Inferior parietal cortex (tissue), 1 donor: ENCODE measurements around the gene ZNF302.
"Not testable (repeated sequence)": the region's sequence is repeated elsewhere in the genome, so short reads cannot be mapped to it uniquely, and the experiment has no call there.

Source experiments
- DNase-seq: peaks from one replicate; pipeline ENCODE4 v3.0.0-alpha.2; 2016; ENCODE audit errors: extremely low spot score

The ZNF302 gene

DNA sequence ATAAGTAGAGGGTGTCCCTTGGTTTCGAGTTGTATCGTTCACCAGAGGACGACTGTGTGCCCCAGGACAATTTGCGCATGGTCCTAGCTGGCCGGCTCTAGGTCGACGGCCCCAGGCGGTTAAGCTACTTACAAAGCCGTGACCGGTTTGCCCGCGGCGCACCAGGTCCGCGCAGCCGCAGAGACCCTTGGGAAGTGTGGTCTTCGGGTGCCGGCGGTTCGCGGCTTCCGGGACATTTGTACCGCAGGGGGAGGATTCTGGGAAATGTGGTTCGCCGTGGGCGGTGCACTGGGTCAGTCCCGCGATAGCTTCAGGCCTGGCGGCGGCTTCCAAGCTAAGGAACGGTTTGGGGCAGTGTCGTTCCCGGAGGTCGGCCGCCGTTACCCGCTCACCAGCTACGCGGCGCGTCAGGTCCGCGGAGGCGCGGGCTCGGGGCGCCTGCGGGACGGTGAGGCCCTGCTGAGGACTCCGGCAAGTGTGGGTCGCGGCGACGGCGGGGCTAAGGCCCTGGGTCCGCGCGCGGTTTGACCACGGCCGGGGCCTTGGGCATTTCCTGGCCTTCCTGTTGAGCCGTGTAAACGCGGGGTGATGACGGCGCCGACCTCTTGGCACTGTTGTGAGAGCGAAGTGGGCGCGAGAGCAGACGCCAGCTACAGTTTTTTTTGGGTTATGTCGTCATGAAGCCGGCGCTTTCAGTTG is at the start of gene ZNF302:
TSS of gene ZNF302 (plus strand) at position 293 of the 699 bp plus-strand sequence. CDS start 1,127 bp downstream, outside the sequence.
- peak; percentile 95 for DNase-seq

DNA sequence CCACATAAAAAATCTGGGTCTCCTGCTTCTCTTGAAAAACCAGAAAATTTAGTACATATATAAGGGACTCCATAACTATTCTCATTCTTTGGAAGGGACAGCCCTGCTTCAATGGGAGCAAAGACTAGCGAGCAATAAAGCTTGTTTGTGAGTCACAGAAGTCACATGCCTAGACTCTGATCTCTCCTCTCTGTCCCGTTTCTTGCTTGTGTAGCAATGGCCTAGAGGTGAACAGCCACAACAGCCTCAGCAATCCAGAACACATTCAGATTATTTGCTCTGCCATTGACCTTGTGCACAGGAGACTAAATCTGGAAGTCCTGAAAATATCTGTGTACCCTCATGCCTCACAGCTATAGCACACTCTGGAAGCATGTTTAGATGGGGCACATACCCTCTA is 43.7 kb upstream of the ZNF302 start:
- DNase-seq, result no peak

DNA sequence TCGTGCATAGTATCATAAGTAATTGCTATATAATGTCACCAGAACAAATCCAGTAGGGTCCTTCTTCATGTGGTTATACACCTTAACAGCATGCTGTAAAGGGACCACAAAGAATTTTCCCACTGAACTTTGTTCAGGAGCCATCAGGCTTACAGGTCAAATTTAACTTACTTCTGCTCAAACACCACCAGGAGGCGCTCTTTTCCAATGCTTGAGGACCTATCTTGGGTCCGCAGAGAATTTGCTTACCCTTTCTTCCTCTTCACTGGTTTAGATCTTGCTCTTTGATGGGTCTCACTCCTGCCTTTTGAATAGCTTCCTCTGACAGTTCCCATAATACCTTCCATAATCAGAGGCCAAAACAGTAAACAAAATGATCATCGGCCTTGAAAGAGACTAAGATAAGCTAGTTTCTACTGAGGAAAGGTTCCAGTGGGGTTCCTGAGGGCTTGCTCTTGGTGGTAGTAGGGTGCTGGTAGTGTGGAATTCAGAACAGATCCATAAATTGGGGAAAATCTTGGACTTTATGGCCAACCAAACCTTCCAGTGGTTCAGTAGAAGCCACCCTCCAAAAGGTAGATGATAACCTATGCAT is 37.9 kb upstream of the ZNF302 start:
- peak; percentile 87 for DNase-seq

DNA sequence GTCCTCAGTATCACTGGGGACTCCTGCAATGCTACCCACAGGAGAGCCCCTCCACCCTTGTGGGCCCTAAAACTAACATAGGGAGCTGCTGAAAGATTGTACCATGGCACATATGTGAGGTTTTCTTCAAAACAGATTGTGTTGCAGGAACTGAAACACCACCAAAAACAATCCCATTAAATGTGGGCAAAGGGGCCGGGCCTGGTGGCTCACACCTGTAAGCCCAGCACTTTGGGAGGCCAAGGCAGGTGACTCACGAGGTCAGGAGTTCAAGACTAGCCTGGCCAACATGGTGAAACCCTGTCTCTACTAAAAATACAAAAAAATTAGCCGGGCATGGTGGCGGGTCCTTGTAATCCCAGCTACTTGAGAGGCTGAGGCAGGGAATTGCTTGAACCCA is 35.2 kb upstream of the ZNF302 start:
- no peak for DNase-seq

DNA sequence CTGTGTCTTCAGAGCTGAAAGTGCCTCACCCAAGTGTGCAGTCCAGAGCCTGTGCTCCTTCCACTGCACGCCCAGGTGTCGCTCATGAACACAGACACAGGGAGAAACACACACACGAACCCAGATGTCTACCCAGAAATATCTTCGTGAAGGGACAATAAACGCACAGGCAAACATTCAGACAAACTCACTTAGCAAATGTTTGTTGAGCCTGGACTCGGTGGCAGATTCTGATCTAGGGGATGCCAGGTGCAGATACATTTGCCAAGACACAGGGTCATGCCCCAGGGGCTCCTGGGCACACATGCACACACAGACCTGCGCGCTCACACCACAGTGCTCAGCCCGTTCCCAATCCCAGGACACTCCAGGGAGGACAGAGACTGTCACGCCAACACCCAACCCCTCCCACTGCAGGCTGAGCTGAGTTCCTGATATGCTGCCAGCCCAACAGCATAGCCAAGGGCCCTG is 32.5 kb upstream of the ZNF302 start:
- DNase-seq, result no peak

DNA sequence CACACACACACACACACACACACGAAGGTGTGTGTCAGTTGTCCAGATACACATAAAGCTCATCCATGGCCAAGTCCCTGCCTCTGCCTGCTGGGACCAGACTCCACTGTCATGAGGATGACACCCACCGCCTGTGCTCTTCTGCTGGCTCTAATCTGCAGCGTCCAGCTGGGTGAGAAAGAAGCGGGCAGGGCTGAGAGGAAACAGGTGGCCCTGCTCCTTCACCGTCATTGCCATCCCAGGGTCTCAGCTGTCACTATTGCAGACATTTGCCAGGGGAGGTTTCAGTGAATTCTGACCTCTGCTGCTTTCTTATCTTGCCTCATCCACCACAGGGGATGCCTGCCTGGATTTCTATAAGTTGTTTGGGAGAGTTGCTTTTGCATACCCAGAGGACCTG is 31.9 kb upstream of the ZNF302 start:
- DNase-seq, result no peak

DNA sequence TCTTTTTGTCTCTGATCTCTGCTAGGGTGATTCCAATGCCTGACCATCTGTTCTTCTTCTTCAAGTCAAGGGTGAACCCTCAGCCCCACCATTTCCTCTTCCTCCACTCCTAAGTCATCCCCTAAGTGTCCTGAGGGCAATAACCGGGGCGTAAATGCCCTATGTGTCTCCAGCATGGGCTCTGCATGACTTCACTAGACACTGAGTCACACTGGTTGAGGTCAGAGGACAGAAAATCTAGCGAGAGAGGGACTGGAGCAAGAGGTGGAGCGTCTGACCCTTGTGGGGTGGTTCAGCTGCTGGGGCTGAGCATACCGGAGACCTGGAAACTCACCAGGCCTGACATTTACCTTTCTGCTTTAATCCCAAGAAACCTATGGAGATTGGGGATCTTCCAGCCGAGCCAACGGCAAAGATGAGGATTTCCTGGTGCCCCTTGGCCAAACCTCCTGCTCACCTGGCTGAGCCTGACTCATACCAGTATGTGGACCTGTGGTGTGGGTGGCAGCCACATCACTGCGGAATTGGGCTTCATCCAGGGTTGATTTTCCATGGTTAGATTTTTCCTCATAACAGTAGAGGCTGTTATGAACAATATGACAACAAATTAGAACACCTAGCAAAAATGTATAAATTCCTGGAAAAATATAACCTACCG is 27.5 kb upstream of the ZNF302 start:
- DNase-seq, result no peak

DNA sequence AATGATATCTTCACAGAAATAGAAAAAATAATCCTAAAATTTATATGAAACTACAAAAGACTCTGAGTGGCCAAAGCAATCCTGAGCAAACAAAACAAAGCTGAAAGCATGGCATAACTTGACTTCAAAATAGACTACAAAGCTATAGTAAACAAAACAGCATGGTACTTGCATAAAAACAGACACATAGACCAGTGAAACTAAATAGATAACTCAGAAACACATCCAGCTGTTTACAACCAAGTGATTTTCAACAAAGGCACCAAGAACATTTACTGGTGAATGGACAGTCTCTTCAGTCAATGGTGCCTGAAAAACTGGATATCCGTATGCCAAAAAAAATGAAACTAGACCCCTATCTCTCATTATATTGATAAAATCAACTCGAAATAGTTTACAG is 25.7 kb upstream of the ZNF302 start:
- DNase-seq, result no peak

DNA sequence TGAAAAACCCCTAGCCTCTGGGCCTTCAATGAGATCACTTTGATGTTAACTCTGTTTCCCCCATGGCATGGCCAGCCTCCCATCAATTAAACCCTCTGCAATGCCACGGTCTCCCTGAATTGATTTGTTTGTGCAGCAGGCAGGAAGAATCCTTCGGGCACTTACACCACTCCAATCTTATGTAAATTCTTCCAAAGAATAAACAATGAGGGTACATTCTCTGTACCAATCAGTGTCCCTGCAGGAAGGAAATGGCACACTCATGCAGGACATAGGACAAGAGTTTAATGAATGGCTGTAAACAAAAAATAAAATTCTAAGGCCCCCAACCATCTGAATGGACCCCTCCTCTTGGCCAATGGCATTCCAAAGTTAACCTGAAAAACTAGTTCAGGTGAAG is 22.7 kb upstream of the ZNF302 start:
- no peak for DNase-seq

DNA sequence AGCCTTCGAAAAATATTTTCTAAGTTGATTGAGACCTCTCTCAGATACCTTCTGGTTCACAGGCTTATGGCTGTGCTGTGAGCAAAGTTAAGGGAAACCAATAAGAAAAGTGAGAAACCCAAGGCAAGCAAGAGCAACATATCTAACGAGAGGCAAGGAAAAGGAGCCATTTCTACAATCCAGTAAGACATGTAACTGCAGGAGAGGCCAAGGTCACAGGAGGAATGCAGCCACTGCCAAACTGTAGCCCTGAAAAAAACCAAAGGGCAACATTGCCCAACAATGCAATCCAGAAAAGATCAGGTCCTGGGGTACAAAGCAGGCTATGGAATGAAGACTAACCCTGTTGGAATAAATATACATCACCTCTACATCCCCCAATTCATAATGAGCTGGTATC is 21.8 kb upstream of the ZNF302 start:
- no peak for DNase-seq

DNA sequence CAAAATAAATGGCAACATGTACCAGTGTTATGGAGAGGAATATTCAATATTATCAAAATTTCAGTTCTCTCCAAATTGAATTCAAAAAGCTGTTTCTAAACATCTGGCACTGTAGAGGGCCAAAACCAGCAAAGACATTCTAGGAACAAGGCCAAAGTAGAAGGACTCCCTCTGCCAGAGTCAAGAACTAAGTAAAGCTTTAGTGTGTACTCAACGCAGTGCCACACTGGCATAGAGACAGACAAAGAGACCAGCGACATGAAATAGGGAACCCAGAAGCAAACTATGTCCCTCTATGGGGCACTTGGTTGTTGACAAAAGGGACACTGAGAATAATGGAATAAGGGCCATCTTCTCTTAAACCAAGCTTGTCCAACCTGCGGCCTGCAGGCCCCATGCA is 16.1 kb upstream of the ZNF302 start:
- DNase-seq, result no peak

DNA sequence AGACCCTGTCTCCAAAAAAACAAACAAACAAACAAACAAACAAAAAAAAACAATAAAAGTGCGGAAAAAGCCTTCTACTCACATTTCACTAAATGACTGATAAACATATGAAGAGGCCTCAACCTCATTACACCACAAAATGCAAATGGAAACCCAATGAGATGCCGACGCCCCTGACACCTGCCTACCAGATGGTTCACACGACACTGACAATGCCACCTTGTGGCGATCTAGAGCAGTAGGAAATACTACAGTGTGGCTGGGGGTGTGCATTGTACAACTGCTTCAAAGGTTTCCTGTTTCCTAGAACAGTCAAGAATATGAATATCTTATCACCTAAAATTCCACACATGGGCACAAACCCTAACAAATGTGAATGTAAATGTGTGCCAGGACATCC is 14.6 kb upstream of the ZNF302 start:
- DNase-seq, result no peak

DNA sequence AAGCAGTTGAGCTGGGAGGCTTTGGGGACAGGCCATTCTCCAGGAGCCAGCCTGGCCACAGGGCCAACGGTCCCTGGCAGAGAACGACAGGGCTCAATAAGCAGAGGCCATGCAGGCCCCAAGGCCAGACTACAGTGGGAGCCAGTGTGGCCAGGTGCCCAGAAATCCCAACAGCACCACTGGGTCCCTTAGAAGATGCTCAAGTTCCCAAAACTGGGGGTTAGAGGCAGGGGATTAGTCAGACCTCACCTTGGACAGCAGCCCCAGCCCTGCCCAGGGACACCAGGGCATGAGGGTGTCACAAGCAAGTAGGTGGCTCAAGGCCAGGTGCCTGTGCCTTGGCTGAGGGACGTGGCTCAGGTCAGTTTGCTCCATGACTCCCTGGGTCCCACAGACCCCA is 13.3 kb upstream of the ZNF302 start:
- no peak for DNase-seq

DNA sequence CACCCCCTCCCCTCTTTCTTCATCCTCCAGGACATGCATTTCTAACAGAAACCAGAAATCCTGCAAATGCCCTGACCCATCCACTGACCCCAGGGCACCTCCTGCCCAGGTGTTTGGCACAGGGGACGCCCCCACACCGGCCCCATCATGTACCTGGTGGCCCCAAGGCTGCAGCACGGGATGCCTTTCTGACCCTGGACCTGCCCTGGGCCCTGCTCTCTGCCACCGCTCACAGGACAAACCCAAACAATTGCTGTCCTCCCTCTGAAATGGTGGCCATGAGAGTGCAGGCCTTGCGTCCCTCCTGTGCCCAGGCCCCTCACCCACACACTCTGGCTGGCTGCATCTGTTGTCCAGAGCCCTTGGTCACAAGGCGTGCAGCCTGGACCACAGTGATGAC is 12.6 kb upstream of the ZNF302 start:
- no peak for DNase-seq

DNA sequence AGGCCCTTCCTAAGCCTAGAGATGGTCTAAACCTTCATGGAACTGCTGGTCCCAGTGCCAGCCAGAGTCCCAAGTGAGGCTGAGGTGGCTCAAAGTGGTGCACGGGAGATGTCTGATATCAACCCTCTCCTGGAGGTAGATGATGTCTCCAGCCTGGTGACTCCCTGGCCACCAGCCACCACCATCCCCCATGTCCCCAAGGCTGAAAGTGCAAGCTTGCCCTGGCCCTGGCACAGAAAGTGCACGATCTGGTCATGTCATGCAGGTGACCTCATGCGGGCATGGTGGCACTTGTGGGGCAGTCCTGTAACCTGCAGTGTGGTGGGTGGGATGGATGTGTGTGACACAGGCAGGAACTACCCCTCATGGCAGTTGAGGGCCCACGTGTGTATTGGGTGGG is 12.2 kb upstream of the ZNF302 start:
- not testable (repeated sequence) for DNase-seq

DNA sequence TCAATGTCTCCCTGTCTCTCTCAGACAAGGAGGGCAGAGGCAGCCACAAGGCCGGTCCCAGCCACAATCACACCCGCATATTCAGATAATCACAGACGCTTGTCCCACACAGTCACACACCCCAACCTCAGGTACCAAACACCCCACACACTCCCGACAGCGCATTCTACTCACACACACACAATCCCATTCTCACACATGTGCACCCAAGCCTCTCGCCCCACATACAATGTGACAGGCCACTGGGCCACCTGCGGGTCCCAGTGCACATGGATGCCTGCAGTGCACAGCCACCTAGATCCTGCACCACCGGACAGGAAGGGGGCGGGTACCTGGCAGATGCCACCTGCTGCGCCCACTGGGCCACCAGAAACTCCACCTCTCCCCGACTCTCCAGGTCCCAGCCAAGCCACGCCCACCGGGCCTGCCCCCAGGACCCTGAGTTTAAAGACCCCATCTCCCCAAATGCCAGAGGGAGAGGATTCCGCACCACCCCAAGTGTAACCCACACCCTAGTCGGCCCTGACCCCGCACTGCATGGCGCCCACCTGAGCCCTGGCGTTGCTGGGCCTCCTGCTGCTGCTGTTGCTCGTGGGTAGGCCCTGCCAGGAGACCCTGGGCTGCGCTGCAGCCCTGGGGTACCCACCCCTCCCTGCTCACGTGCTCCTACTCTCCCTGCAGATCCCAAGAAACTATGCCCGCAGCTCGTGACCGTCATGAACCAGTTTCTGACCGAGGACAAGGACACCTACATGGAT is 11.1 kb upstream of the ZNF302 start:
- no peak for DNase-seq

DNA sequence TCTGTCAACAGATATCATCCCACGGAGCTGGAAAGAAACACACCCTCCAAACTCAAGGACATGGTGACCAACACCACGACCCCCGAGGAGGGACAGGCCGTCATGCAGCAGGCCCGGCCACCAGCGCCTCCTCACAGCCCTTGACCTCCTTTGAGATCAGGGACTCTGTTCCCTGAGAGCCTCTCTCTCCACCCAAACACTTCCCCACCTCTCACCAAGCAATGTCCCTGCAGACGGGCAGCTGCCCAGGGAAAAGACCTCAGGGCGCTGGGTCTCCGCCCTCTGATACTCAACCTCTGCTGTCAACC is 10.6 kb upstream of the ZNF302 start:
- no peak for DNase-seq

DNA sequence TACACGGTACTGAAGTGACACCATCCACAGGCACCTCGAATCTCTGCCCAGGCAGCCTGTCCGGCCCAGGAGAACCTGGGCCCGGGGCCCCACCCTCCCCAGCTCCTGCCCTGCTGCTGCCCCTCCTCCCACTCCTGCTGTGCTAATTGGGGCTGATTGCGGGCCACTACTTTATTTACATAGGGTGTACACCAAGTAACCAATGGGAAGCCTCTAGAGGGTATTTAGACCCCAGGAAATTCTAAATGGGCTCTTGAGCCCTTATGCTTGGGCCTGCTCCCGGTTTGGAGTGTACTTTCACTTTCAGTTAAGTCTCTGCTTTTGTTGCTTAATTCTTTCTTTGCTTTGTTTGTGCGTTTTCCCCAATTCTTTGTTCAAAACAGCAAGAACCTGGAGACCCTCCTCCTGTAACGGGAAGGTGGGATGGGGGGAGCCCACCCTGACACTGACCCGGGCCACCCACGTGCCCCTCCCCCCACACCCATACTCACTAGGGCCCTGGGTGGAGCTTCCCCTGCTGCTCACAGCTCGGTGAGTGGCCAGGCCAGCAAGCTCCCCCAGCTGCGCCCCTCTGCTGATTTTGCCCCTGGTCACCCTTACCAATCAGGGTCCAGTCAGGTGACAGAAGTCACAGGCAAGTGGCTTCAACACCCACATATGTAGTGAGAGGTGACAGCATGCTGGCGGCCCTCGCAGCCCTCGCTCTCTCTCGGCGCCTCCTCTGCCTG is 10.0 kb upstream of the ZNF302 start:
- no peak for DNase-seq

DNA sequence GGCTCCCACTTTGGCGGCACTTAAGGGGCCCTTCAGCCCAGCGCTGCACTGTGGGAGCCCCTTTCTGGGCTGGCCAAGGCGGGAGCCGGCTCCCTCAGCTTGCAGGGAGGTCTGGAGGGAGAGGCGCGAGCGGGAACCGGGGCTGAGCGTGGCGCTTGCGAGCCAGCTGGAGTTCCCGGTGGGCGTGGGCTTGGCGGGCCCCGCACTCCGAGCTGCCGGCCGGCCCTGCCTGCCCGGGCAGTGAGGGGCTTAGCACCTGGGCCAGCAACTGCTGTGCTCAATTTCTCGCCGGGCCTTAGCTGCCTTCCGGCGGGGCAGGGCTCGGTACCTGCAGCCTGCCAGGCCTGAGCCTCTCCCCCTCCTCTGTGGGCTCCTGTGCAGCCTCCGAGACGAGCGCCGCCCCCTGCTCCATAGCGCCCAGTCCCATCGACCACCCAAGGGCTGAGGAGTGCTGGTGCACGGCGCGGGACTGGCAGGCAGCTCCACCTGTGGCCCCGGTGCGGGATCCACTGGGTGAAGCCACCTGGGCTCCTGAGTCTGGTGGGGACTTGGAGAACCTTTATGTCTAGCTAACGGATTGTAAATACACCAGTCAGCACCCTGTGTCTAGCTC is 9.3 kb upstream of the ZNF302 start:
- not testable (repeated sequence) for DNase-seq

DNA sequence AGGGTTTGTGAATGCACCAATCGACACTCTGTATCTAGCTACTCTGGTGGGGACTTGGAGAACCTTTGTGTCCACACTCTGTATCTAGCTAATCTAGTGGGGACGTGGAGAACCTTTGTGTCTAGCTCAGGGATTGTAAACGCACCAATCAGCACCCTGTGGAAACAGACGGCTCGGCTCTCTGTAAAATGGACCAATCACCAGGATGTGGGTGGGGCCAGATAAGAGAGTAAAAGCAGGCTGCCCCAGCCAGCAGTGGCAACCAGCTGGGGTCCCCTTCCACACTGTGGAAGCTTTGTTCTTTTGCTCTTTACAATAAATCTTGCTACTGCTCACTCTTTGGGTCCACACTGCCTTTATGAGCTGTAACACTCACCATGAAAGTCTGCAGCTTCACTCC is 8.8 kb upstream of the ZNF302 start:
- not testable (repeated sequence) for DNase-seq

DNA sequence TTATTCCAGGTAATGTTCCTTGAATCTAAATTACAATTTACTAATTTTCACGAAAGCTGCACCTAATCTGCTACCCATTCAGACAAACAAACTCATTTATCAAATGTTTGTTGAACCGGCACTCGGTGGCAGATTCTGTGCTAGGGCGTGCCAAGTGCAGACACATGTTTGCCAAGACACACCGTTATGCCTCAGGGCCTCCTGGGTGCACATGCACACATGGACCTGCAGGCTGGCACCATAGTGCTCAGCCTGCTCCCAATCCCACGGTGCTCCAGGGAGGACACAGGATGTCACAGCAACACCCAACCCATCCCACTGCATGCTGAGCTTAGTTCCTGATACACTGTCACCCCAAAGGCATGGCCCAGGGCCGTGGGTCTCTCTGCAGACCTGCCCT is 8.2 kb upstream of the ZNF302 start:
- DNase-seq, result no peak

DNA sequence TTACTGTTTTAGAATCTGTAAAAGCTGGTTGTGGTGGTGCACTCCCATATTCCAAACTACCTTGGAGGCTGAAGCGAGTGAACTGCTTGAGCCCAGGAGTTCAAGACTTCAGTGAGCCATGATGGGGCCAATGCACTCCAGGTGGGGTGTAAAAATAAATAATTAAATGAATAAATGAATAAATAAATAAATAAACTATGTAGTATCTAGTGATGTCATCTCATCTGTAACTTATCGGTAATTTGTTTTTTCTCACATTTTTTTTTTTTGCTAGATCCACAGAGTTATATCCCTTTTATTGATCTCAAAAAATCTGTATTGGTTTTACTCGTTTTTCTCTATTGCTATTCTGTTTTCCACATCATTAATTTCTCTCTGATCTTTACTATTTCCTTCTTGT is 5.5 kb upstream of the ZNF302 start:
- DNase-seq, result no peak
